ENCODE data around the gene ERLEC1.

The ERLEC1 gene

GRCh38 chr2:53819634-53820033 lies 32.8 kb downstream of the ERLEC1 start:
- no peaks in the 10 kb centered on the region for H3K79me2 ChIP-seq (ENCODE audit: insufficient read depth, low read length)
- H4K20me1 ChIP-seq (ENCODE audit: insufficient read depth, low read length): no peaks in the 10 kb centered on the region
- H3K36me3 ChIP-seq (ENCODE audit: insufficient read depth, low read length): peaks cover 36% of the 10 kb centered on the region
- no peak for TF ChIP-seq EZH2 (IDR thresholded peaks at IDR 0.05; ENCODE audit: borderline replicate concordance, low read length)
- TF ChIP-seq, protein P1, sequence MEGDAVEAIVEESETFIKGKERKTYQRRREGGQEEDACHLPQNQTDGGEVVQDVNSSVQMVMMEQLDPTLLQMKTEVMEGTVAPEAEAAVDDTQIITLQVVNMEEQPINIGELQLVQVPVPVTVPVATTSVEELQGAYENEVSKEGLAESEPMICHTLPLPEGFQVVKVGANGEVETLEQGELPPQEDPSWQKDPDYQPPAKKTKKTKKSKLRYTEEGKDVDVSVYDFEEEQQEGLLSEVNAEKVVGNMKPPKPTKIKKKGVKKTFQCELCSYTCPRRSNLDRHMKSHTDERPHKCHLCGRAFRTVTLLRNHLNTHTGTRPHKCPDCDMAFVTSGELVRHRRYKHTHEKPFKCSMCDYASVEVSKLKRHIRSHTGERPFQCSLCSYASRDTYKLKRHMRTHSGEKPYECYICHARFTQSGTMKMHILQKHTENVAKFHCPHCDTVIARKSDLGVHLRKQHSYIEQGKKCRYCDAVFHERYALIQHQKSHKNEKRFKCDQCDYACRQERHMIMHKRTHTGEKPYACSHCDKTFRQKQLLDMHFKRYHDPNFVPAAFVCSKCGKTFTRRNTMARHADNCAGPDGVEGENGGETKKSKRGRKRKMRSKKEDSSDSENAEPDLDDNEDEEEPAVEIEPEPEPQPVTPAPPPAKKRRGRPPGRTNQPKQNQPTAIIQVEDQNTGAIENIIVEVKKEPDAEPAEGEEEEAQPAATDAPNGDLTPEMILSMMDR (IDR thresholded peaks at IDR 0.05; ENCODE audit: low read length): no peak
- H3K9me2 ChIP-seq (ENCODE audit: low read depth, low read length): no peaks in the 10 kb centered on the region
- no peak overlapping the region for H3K9ac ChIP-seq (ENCODE audit: low read length)
- H3K4me3 ChIP-seq (ENCODE audit: low read depth, low read length, poor library complexity, severe bottlenecking): no peak overlapping the region
- no peak overlapping the region for H3K27ac ChIP-seq (ENCODE audit: low read depth, low read length, poor library complexity, severe bottlenecking)
- H3K4me2 ChIP-seq (ENCODE audit: low read length): no peak overlapping the region
- H3K9me3 ChIP-seq (ENCODE audit: low read length): no peaks in the 10 kb centered on the region
- H3F3A ChIP-seq (ENCODE audit: insufficient read depth, low read length): no peaks in the 10 kb centered on the region
- H3K4me1 ChIP-seq (ENCODE audit: insufficient read depth, low read length, severe bottlenecking): no peaks in the 10 kb centered on the region
- no peak overlapping the region for H2AFZ ChIP-seq (ENCODE audit: low read length)
- no peaks in the 10 kb centered on the region for H3K27me3 ChIP-seq (ENCODE audit: insufficient read depth, low read length)

DNA sequence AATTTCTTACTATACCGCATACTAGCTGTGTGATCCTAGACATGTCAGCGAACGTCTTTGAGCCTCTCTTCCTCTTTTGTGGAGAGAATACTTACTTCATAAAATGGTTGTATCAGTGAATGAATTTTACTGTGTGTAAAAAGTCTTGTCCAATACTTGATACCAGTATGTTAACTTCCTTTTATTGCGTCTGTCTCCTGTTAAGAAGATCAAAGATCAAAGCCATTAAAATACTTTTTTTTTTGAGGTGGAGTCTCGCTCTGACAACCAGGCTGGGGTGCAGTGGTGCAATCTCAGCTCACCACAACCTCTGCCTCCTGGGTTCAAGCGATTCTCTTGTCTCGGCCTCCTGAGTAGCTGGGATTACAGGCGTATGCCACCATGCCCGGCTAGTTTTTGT lies 33.2 kb downstream of the ERLEC1 start:
- no peaks in the 10 kb centered on the region for H3K4me1 ChIP-seq (ENCODE audit: insufficient read depth, low read length, severe bottlenecking)
- no peak overlapping the region for H3K9ac ChIP-seq (ENCODE audit: low read length)
- no peak overlapping the region for H2AFZ ChIP-seq (ENCODE audit: low read length)
- H3K4me3 ChIP-seq (ENCODE audit: low read depth, low read length, poor library complexity, severe bottlenecking): no peak overlapping the region
- H3K27ac ChIP-seq (ENCODE audit: low read depth, low read length, poor library complexity, severe bottlenecking): no peak overlapping the region
- no peaks in the 10 kb centered on the region for H3K27me3 ChIP-seq (ENCODE audit: insufficient read depth, low read length)
- H3K9me3 ChIP-seq (ENCODE audit: low read length): no peaks in the 10 kb centered on the region
- peaks cover 32% of the 10 kb centered on the region for H3K36me3 ChIP-seq (ENCODE audit: insufficient read depth, low read length)
- H3F3A ChIP-seq (ENCODE audit: insufficient read depth, low read length): no peaks in the 10 kb centered on the region
- TF ChIP-seq EZH2 (IDR thresholded peaks at IDR 0.05; ENCODE audit: borderline replicate concordance, low read length): no peak
- TF ChIP-seq, protein P1 (IDR thresholded peaks at IDR 0.05; ENCODE audit: low read length): no peak
- H3K79me2 ChIP-seq (ENCODE audit: insufficient read depth, low read length): no peaks in the 10 kb centered on the region
- no peaks in the 10 kb centered on the region for H4K20me1 ChIP-seq (ENCODE audit: insufficient read depth, low read length)
- no peaks in the 10 kb centered on the region for H3K9me2 ChIP-seq (ENCODE audit: low read depth, low read length)
- H3K4me2 ChIP-seq (ENCODE audit: low read length): no peak overlapping the region

GRCh38 chr2:53820711-53821110 lies 33.9 kb downstream of the ERLEC1 start:
- Histone ChIP-seq H3K27ac (ENCODE audit: low read depth, low read length, poor library complexity, severe bottlenecking) (no peak overlapping the region), H4K20me1 (ENCODE audit: insufficient read depth, low read length) (no peaks in the 10 kb centered on the region), H3K9me2 (ENCODE audit: low read depth, low read length) (no peaks in the 10 kb centered on the region), H2AFZ (ENCODE audit: low read length) (no peak overlapping the region), H3K4me2 (ENCODE audit: low read length) (no peak overlapping the region), H3K9me3 (ENCODE audit: low read length) (no peaks in the 10 kb centered on the region), H3K9ac (ENCODE audit: low read length) (no peak overlapping the region), H3K79me2 (ENCODE audit: insufficient read depth, low read length) (no peaks in the 10 kb centered on the region), H3K4me3 (ENCODE audit: low read depth, low read length, poor library complexity, severe bottlenecking) (no peak overlapping the region), H3K4me1 (ENCODE audit: insufficient read depth, low read length, severe bottlenecking) (no peaks in the 10 kb centered on the region), H3K27me3 (ENCODE audit: insufficient read depth, low read length) (no peaks in the 10 kb centered on the region), H3F3A (ENCODE audit: insufficient read depth, low read length) (no peaks in the 10 kb centered on the region), H3K36me3 (ENCODE audit: insufficient read depth, low read length) (peaks cover 25% of the 10 kb centered on the region)
- TF ChIP-seq, protein P1 (IDR thresholded peaks at IDR 0.05; ENCODE audit: low read length): no peak
- TF ChIP-seq EZH2 (IDR thresholded peaks at IDR 0.05; ENCODE audit: borderline replicate concordance, low read length): no peak

Measured in OCI-LY1 (cell line).